Transverse colon (tissue), 3 donors: ENCODE measurements around the gene TPD52L2.
A peak's percentile ranks its signal among the peaks of the same experiment; 100 is the strongest.

ENCODE experiments used
- CTCF ChIP-seq, 5 experiments: fragments of 200-600 bp in 3 of 5; fragments of 450-650 bp in 2 of 5; sonication (generic) in 3 of 5; IDR thresholded peaks; 1 replicate in 2 of 5; 2 replicates in 3 of 5; pipeline ENCODE4 v1.5.1; 2016 to 2017; ENCODE audit warnings: antibody characterized with exemption in 5 of 5, inconsistent platforms in 3 of 5, mild to moderate bottlenecking in 2 of 5, moderate library complexity in 1 of 5
- EP300 ChIP-seq: sonication (generic); formaldehyde crosslinking; IDR thresholded peaks from one replicate; pipeline ENCODE4 v1.6.1; 2017; ENCODE audit warnings: antibody characterized with exemption, low read depth

GRCh38 chr20:63873477-63873971 is 8.5 kb downstream of the TPD52L2 start:
- TF ChIP-seq EP300 = peak; percentile 44
- TF ChIP-seq CTCF (IDR thresholded peaks at IDR 0.05) = no peak
